HepG2 (cell line): ENCODE results near the gene CD300A. TPM values are rescaled to one million over a fixed set of nuclear protein-coding genes. Genes with fewer than 3 reads are reported as not detected.
A peak's percentile ranks its signal among the peaks of the same experiment; 100 is the strongest.

Experiments used
- MTF2 ChIP-seq: sonication (generic); formaldehyde crosslinking; IDR thresholded peaks from 2 replicates; pipeline ENCODE4 v1.5.0; 2020; ENCODE audit warnings: missing genetic modification reagents, borderline replicate concordance
- PAF1 ChIP-seq: IDR thresholded peaks from 2 replicates; pipeline ENCODE4 v1.6.1; 2016; ENCODE audit warnings: missing genetic modification reagents, missing compliant biosample characterization
- PRMT3 ChIP-seq: sonication (generic); formaldehyde crosslinking; IDR thresholded peaks from 2 replicates; pipeline ENCODE4 v1.8.1; 2022; ENCODE audit warnings: low read depth, mild to moderate bottlenecking, moderate library complexity, missing genetic modification reagents, borderline replicate concordance
- SAFB2 ChIP-seq: sonication (generic); formaldehyde crosslinking; IDR thresholded peaks from 2 replicates; pipeline ENCODE4 v1.5.1; 2020; ENCODE audit warnings: missing genetic modification reagents, low read depth, mild to moderate bottlenecking, borderline replicate concordance
- SIN3B ChIP-seq: fragments of 150-350 bp; IDR thresholded peaks from 2 replicates; pipeline ENCODE4 v1.6.1; 2014; ENCODE audit warnings: low read length
- ZBTB7B ChIP-seq: sonication (generic); formaldehyde crosslinking; IDR thresholded peaks from 2 replicates; pipeline ENCODE4 v1.4.0; 2020; ENCODE audit warnings: missing genetic modification reagents
- ZNF34 ChIP-seq: sonication (generic); formaldehyde crosslinking; IDR thresholded peaks from 2 replicates; pipeline ENCODE4 v1.4.0; 2020; ENCODE audit warnings: mild to moderate bottlenecking, missing genetic modification reagents, borderline replicate concordance
- ZNF672 ChIP-seq: sonication (generic); formaldehyde crosslinking; IDR thresholded peaks from 2 replicates; pipeline ENCODE4 v1.8.1; 2022; ENCODE audit warnings: missing genetic modification reagents
- ZNF780A ChIP-seq: sonication (generic); formaldehyde crosslinking; IDR thresholded peaks from 2 replicates; pipeline ENCODE4 v1.8.0; 2022; ENCODE audit warnings: mild to moderate bottlenecking, missing genetic modification reagents, moderate library complexity
- polyA plus RNA-seq, 8 experiments: library from polyadenylated mRNA; depleted of rRNA in 3 of 8; stranded (reverse) in 7 of 8; unstranded in 1 of 8; fragments of >200 nt; fragmentation: Illumina TruSeq in 4 of 8; extraction: Trizol in 4 of 8; gene quantifications; 2 replicates each; pipeline versions ENCODE4 v1.2.1 to v1.2.3, GENCODE V29; 2011 to 2016; ENCODE audit warnings: low read depth in 4 of 8, missing spikeins in 1 of 8, mixed read lengths in 1 of 8; ENCODE audit not compliant: insufficient read depth in 1 of 8
- total RNA-seq, 5 experiments: library from RNA; depleted of rRNA; stranded (reverse); fragments of >200 nt; fragmentation: Illumina TruSeq; extraction: Trizol; gene quantifications; 2 replicates each; pipeline ENCODE4 v1.2.3, GENCODE V29; 2016; ENCODE audit warnings: low read depth in 1 of 5
- TF ChIP-seq, protein P1 (sequence below): sonication (generic); formaldehyde crosslinking; IDR thresholded peaks from 2 replicates; pipeline ENCODE4 v1.4.0; 2020; ENCODE audit warnings: low read depth, missing genetic modification reagents
- TF ChIP-seq, protein P2 (sequence below): IDR thresholded peaks from 2 replicates; pipeline ENCODE4 v1.6.1; 2016; ENCODE audit warnings: missing compliant biosample characterization, missing genetic modification reagents, borderline replicate concordance
- TF ChIP-seq, protein P3 (sequence below): sonication (generic); formaldehyde crosslinking; IDR thresholded peaks from 2 replicates; pipeline ENCODE4 v1.4.0; 2020; ENCODE audit warnings: missing genetic modification reagents
- TF ChIP-seq, protein P4 (sequence below): sonication (generic); formaldehyde crosslinking; IDR thresholded peaks from 2 replicates; pipeline ENCODE4 v1.8.0; 2022; ENCODE audit warnings: mild to moderate bottlenecking, missing genetic modification reagents, moderate library complexity
- TF ChIP-seq, protein P5 (sequence below): sonication (generic); formaldehyde crosslinking; IDR thresholded peaks from 2 replicates; pipeline ENCODE4 v1.5.0; 2020; ENCODE audit warnings: missing genetic modification reagents
- TF ChIP-seq, protein P6 (sequence below): sonication (generic); formaldehyde crosslinking; conservative IDR thresholded peaks from 2 replicates; pipeline ENCODE4 v1.4.0; 2020; ENCODE audit warnings: missing genetic modification reagents
- TF ChIP-seq, protein P7 (sequence below): sonication (generic); formaldehyde crosslinking; IDR thresholded peaks from 2 replicates; pipeline ENCODE4 v1.5.1; 2020; ENCODE audit warnings: missing genetic modification reagents, mild to moderate bottlenecking, borderline replicate concordance

Gene CD300A
- total and polyA plus RNA-seq, 2 of the 13 experiments (the other 11 are each of a cell fraction or from before 2014, with no cell fraction given), result not detected

DNA sequence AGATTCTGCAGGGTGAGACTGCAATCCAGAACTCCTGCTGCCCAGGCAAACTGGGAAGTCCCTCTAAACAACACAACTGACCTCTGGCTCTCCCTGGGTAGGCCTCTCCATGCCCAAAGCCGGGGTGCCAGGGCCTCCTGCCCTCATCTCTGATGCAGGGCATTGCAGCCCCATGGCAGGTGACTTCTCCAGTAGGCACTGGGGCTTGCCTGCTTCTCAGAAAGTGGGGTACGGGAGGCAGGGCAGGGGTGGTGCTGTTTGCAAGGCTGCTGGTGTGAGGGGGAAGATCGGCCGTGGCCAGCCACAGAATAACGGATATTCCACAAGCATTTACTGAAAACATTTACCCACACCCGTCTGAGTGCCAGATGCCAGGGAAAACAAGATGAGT, 38.7 kb upstream of the CD300A start (continued):
- TF ChIP-seq, protein P1, sequence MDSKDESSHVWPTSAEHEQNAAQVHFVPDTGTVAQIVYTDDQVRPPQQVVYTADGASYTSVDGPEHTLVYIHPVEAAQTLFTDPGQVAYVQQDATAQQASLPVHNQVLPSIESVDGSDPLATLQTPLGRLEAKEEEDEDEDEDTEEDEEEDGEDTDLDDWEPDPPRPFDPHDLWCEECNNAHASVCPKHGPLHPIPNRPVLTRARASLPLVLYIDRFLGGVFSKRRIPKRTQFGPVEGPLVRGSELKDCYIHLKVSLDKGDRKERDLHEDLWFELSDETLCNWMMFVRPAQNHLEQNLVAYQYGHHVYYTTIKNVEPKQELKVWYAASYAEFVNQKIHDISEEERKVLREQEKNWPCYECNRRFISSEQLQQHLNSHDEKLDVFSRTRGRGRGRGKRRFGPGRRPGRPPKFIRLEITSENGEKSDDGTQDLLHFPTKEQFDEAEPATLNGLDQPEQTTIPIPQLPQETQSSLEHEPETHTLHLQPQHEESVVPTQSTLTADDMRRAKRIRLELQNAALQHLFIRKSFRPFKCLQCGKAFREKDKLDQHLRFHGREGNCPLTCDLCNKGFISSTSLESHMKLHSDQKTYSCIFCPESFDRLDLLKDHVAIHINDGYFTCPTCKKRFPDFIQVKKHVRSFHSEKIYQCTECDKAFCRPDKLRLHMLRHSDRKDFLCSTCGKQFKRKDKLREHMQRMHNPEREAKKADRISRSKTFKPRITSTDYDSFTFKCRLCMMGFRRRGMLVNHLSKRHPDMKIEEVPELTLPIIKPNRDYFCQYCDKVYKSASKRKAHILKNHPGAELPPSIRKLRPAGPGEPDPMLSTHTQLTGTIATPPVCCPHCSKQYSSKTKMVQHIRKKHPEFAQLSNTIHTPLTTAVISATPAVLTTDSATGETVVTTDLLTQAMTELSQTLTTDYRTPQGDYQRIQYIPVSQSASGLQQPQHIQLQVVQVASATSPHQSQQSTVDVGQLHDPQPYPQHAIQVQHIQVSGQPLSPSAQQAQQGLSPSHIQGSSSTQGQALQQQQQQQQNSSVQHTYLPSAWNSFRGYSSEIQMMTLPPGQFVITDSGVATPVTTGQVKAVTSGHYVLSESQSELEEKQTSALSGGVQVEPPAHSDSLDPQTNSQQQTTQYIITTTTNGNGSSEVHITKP (CRISPR knock-in tag), result no peak
- TF ChIP-seq PAF1 (CRISPR knock-in tag) (0 out of 2 replicates have a peak, but pooled peaks have one; percentile 32), PRMT3 (CRISPR knock-in tag) (no peak), SIN3B (no peak), ZNF34 (CRISPR knock-in tag) (no peak), ZBTB7B (CRISPR knock-in tag) (no peak), ZNF672 (CRISPR knock-in tag) (no peak), SAFB2 (CRISPR knock-in tag) (no peak), MTF2 (CRISPR knock-in tag) (0 out of 2 replicates have a peak, but pooled peaks have one; percentile 8), ZNF780A (no peak)
- TF ChIP-seq, protein P2, sequence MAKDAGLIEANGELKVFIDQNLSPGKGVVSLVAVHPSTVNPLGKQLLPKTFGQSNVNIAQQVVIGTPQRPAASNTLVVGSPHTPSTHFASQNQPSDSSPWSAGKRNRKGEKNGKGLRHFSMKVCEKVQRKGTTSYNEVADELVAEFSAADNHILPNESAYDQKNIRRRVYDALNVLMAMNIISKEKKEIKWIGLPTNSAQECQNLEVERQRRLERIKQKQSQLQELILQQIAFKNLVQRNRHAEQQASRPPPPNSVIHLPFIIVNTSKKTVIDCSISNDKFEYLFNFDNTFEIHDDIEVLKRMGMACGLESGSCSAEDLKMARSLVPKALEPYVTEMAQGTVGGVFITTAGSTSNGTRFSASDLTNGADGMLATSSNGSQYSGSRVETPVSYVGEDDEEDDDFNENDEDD, result no peak
- TF ChIP-seq, protein P3, sequence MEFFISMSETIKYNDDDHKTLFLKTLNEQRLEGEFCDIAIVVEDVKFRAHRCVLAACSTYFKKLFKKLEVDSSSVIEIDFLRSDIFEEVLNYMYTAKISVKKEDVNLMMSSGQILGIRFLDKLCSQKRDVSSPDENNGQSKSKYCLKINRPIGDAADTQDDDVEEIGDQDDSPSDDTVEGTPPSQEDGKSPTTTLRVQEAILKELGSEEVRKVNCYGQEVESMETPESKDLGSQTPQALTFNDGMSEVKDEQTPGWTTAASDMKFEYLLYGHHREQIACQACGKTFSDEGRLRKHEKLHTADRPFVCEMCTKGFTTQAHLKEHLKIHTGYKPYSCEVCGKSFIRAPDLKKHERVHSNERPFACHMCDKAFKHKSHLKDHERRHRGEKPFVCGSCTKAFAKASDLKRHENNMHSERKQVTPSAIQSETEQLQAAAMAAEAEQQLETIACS (CRISPR knock-in tag), result no peak
- TF ChIP-seq, protein P4, sequence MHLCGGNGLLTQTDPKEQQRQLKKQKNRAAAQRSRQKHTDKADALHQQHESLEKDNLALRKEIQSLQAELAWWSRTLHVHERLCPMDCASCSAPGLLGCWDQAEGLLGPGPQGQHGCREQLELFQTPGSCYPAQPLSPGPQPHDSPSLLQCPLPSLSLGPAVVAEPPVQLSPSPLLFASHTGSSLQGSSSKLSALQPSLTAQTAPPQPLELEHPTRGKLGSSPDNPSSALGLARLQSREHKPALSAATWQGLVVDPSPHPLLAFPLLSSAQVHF (CRISPR knock-in tag), result no peak
- TF ChIP-seq, protein P5, sequence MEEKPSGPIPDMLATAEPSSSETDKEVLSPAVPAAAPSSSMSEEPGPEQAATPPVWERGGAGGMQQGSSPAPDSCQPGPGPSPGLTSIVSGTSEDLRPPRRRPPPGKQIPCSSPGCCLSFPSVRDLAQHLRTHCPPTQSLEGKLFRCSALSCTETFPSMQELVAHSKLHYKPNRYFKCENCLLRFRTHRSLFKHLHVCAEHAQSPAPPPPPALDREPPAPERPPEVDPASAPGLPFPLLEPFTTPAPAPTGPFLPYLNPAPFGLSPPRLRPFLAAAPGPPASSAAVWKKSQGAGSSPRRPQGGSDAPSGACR, result 0 out of 2 replicates have a peak, but pooled peaks have one; percentile 4
- TF ChIP-seq, protein P6, sequence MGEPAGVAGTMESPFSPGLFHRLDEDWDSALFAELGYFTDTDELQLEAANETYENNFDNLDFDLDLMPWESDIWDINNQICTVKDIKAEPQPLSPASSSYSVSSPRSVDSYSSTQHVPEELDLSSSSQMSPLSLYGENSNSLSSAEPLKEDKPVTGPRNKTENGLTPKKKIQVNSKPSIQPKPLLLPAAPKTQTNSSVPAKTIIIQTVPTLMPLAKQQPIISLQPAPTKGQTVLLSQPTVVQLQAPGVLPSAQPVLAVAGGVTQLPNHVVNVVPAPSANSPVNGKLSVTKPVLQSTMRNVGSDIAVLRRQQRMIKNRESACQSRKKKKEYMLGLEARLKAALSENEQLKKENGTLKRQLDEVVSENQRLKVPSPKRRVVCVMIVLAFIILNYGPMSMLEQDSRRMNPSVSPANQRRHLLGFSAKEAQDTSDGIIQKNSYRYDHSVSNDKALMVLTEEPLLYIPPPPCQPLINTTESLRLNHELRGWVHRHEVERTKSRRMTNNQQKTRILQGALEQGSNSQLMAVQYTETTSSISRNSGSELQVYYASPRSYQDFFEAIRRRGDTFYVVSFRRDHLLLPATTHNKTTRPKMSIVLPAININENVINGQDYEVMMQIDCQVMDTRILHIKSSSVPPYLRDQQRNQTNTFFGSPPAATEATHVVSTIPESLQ (CRISPR knock-in tag), result no peak
- TF ChIP-seq, protein P7, sequence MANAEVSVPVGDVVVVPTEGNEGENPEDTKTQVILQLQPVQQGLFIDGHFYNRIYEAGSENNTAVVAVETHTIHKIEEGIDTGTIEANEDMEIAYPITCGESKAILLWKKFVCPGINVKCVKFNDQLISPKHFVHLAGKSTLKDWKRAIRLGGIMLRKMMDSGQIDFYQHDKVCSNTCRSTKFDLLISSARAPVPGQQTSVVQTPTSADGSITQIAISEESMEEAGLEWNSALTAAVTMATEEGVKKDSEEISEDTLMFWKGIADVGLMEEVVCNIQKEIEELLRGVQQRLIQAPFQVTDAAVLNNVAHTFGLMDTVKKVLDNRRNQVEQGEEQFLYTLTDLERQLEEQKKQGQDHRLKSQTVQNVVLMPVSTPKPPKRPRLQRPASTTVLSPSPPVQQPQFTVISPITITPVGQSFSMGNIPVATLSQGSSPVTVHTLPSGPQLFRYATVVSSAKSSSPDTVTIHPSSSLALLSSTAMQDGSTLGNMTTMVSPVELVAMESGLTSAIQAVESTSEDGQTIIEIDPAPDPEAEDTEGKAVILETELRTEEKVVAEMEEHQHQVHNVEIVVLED (CRISPR knock-in tag), result 0 out of 2 replicates have a peak, but pooled peaks have one; percentile 7
